ENCODE results near the gene HDAC9.

Gene HDAC9

DNA sequence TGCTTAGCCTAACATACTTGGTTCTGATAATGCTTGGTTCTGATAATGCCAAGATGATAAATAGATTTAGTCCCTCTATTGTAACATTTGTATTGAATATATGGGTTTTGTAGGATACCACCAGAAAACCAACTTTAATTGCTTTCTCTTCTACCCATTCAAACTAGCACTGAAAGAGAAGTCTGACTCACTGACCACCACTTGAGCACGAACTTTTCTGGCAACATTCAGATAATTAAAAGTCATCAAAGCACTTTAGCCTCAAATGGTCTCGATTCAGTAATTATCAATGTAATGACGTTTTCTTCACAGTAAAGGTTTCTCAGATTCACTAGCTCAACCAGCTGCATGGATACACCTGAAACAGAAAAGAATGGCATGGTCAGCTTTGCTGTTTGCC, 63.0 kb downstream of the HDAC9 start:
- DNase-seq (ENCODE audit: low read depth), result no peak

DNA sequence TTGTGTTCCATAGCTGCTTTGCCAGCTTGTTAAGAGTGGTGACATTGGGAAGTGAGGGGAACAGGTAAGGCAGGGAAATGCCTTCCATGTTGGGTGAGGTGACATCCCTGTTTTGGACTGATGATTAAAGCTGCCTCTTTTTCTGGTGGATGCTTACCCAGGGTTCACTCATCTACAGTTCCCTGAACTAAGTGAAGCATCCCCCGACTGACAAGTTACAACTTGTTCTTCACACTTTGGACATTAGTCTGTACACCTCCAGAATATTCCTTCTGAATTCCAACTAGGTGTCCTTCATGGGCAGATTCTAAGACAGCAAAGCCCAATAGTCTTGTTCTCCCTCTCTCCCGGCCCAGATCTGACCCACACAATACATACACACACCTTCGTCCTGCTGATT, 63.4 kb downstream of the HDAC9 start:
- no peak for DNase-seq (ENCODE audit: low read depth)

DNA sequence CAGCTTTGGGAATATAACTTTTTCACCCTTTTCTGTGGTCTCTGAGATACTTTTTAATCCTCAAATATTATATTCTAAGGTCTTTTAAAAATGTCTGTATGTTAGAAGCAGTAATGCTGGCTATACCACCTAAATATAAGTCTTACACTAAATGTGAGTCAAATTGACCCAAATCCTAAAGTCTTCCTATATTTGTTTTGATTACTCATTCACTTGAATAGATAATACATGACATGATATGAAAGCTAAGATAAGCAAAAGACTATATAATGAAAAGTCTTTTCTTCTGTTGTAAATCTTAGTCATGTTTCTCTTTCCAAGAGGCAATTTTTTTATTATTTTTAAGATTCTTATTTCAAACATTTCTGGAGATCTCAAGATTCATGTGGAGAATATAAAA, 64.2 kb downstream of the HDAC9 start:
- no peak for DNase-seq (ENCODE audit: low read depth)

DNA sequence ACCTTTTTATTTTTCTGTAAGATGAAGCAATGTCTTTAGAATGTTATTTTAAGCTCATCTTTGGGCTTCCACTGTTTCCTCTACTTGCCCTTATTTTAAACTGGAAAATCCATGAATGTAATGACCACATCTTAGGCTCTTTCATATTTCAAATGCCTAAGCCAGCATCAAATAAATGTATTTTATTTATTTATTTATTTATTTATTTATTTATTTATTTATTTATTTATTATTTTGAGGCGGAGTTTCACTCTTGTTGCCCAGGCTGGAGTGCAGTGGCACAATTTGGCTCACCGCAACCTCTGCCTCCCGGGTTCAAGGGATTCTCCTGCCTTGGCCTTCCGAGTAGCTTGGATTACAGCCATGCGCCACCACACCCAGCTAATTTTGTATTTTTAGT, 69.2 kb downstream of the HDAC9 start:
- DNase-seq (ENCODE audit: low read depth), result no peak

DNA sequence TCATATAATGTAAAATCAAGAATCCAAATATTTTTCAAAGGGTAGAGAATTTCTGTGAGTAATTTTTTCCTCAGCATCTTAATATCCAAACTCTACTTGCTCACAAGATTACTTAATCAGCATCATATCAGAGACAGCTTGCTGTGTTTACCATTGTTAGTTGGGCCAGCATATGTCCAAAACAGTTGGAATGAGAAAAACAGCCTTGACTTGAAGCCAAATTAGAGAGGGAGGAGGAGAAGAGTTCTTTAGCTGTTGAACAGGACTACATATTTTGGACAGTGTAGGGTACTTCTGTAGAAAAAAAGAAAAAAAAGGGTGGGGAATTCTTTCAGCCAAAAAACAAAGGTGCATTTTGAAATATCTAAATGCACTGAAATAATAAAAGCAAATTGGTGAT, 69.8 kb downstream of the HDAC9 start:
- no peak for DNase-seq (ENCODE audit: low read depth)

DNA sequence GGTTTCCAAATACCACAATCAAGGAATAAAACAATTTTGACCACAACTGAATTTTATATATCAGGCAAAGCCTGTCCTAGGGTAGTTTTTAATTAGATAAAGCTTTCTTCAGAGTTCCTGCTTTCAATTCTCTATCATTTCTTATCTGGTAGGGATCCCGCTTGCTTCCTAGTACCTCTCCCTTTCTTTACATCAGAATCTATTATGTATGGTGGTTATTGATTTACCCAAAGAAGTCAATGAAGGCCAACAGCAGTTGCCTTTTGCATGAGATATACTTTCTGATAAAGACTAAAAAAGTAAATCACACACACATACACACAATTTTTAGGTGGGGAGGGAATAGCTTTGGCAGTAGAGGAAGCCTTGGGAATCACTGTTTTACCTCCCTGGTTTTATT, 70.7 kb downstream of the HDAC9 start:
- DNase-seq (ENCODE audit: low read depth), result no peak

DNA sequence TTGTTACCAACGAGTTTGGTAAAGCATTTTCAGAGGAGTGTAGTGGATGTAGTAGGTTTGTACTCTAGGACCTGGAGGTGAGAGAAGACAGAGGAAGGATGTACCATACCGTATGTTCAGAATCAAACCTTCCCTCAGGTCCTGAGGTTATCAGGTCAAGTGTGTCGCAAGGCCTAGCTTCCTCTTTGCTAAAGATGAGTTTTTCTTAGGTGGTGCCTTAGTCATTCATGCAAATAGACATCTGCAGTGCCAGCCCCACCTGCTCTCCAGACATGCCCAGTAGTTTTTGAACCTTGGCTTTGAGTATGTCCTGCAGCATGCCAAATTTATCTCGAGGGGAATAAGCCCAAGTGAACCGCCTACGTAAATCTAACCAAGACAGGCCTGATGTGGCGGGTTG, 71.3 kb downstream of the HDAC9 start:
- no peak for DNase-seq (ENCODE audit: low read depth)

DNA sequence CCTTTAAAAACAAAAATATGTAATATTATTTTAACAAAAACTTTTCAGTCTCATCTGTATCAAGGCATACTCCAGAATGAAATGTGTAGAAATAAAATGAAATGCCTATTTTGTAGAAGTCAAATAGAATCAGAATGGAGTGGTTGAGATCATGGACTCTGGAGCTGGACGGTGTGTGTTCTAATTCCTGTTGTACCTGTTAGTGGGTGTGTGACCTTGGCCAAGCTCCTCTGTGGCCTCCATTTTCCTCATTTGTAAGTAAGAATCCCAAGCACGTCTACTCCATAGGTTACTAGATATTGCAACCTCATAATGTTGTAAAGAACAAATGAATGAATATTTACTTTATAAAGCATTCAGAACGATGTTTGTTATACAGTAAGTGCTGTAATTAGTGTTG, 74.9 kb downstream of the HDAC9 start:
- DNase-seq (ENCODE audit: low read depth), result no peak

DNA sequence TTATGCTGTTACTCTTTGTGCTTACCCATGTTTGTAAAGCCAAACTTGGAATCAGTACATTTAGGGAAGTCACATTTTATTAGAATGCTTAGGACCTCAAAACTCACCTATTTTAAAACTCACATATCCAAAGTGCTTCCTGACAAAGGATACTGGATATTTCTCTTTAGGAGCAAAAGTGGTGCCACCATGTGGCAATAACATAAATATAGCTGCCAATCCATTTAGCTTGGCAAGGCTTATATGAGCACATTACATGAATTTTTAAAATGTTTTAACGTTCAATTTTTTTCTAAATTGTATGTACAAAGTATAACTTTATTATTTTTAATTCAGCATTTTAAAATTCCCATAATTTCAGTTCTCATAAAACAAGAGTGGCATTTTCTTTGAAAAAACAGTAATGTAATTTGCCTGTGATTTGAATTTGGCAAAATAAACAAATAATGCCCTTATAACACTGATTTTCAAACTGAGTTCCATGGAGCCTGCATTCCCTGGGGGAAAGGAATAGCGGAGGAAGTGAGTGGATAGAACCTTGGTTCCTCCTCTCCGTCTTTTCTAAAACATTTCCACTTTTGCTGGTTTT, 75.4 kb downstream of the HDAC9 start:
- DNase-seq (ENCODE audit: low read depth), result no peak

DNA sequence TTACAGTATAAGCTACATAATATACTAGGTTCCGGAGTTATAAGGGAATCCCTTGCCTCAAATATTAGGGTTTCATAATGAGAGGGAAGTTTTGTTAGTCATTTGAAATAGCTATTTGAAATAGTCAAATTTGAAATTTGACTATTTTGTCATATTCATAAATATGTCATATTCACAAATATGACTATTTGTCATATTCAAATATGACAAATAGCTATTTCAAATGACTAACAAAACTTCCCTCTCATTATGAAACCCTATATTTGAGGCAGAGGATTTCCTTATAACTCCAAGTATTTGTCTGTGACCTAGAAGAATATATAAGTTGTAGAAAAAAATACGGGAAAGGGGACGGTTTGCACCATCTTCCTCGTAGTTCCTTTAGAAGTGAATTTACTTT, 76.6 kb downstream of the HDAC9 start:
- no peak for DNase-seq (ENCODE audit: low read depth)

DNA sequence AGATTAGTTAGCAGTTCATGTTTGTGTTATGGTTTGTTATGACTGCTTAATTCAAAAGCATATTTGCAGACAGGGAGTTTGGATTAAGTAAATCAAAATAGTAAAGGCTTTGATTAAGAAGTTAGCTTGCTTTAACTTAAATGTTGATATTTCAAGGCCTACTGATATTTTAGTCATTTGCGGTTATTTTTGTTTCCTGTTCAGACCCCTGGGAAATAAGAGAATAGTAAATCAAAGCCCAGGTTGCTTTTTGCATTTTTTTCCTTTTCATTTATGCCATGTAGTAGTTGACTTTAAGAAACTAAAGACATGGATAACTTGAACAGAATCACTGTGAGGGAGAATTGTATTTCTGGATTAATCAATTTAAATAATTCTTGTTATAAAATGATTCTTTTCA, 77.3 kb downstream of the HDAC9 start:
- DNase-seq (ENCODE audit: low read depth), result no peak

DNA sequence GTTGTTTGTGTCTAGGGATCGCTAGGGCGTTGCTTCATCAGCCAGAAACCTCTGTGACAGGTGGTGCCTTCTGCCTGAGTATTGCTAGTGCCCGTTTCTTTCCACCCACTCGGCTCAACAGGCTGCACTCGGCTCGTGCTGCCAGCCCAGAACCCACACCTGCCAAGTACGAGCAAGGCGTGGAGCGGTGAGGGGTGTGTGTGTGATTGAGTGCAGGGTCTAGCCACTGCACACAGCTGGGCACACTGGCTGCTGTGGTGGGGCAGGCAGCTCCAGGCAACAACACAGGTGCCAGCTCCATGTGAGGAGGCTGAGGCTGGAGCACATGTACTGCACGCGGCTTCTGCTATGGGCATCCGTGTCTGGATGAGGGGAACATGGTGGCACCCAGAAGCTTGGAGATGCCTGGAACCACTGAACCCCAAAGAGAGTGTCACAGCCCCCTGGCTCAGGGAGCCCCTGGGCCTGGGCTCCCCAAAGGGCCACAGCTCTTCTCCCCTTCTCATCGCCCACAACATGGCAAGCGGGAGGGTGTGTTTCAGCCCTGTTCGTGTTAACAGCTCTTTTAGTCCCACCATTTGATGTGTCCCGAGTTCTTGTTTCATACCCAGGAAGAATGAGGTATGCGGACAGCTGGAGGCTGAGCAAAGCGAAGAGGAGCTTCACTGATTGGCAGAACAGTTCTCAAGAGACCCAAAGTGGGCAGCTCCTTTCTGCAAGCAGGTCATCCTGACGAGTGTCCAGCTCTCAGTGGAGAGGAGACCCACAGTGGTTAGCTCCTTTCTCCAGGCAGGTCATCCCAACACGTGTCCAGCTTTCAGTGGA, 78.1 kb downstream of the HDAC9 start:
- no peak for DNase-seq (ENCODE audit: low read depth)

DNA sequence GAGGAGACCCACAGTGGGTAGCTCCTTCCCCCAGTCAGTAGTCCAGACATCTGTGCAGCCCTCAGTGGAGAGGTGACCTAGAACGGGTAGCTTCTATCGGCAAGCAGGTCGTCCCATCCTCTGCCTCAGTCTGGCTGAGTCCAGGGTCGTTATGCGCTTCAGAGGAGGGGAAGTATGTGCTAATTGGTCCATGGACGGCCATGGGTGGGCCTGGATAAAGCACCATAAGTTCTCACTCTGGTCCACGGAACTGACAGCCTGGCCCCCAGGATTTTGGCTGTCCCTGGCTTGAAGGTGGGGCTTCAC, 78.6 kb downstream of the HDAC9 start:
- no peak for DNase-seq (ENCODE audit: low read depth)

DNA sequence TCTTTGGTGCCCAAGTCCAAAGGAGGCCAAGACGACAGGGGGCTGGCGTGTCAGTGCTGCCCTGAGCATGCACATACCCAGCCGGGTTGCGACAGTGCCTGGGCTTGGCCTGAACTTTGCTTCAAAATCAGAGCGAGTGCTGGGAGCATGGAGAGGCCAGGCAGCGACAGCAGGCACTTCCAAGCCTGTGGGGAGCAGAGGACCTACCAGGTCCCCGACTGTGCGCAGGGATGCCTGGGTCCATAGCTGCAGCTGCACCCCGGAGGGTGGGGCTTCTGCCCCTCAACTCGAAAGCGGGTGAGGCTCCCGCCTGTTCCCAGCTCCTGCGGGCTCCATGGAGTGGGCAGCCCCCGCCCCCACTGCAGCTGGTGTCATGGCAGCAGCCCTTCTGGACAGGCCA, 79.1 kb downstream of the HDAC9 start:
- no peak for DNase-seq (ENCODE audit: low read depth)

DNA sequence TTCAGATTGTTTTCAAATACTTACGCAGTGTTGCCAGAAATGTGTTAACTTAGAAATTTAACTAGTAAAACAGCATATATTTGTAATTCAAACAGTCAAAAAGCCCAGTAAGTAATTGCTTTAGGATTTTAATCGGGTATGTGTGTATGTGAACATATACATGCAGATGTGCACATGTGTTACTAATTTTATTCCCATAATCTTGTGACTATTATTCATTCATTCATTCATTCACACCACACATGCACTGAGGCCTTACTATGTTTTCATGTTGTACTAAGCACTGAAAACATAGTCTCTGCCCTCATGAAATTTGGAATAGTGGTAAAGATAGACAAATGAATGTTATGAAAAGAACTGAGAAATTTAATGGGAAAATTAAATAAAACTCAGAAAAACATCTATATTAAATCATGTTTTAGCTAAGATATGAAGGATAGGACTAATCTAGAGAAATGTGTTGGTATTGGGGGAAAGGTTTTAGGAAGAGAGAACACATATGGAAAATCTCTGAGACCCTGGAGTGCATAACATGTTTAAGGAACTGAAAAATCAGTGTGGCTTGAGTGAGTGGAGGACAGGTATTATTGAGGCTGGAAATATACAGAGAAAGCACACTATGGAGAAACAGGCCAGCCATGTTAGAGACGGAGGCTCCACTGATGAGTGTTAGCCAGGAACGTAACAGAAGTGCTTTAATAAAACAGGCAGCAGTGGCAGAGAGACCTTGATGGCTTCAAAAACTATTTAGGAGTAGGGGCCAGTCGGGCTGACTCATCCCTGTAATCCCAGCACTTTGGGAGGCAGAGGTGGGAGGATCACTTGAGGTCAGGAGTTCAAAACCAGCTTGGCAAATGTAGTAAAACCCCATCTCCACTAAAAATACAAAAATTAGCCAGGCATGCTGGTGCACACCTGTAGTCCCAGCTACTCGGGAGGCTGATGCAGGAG, 80.3 kb downstream of the HDAC9 start:
- no peak for DNase-seq (ENCODE audit: low read depth)

DNA sequence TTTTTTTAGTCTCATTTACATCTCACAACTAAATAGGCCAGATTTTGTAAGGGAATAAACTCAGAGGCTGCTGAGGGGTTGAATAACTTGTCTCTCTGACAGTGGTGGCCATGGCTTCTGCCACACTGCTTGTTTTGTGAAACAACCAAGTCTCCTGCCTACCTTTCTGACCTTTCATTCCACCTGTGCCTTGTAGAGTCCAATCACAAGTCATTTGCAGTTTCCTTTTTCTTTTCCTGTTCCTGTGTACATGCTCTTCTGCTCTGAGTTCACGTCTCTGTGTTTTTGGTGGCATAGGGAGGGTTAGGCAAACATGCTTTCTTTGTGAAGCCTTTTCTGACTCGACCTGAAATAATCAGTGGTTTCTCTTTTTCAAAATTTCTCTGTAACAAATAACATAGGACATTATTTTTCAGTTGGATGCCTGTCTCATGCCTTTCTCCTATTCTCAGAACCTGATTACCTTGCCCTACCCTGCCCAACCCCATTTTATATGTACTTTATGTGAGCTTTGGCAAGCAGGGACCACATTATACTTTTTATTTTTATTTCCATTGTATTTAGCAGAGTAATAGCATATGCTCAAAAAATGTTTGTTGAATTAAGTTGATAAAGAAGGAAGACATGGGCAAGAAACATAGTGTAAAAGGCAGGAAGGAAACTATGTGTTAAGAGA, 81.7 kb downstream of the HDAC9 start:
- no peak for DNase-seq (ENCODE audit: low read depth)

DNA sequence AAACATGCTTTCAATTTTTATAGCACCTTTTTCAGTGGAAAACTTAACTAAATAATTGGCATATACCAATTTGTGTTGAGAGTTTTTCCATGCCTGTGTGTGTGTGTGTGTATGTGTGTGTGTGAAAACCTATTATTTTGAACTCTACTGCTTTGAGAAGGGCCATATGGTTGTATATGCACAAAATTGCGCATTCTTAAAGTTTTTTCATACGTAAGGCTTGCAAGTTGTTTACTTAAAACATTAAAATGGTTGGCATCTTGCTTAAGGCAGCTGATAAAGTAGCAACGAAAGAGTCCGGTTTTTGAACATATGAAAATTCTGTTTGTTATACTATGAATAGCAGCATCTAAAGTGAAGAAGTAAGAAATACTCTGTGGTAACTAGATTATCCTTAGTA, 84.1 kb downstream of the HDAC9 start:
- DNase-seq (ENCODE audit: low read depth), result no peak

DNA sequence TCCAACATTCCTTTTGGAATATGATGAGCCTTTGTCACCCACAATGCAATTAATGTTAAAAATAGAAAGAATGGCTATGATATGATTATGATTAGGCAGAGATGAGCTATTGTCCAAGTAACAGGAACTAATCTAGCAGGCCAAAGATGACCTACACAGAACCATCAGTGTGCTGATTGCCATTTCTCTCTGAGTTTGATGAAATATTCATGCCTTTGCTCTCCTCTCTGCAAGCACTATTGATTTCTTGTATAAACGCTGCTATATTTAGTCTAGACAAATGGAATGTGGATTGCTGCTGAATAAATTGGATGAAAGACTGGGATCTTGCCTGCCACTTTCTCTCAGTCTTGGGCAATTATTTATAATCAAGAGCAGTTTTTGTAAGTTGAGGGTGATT, 85.4 kb downstream of the HDAC9 start:
- no peak for DNase-seq (ENCODE audit: low read depth)

DNA sequence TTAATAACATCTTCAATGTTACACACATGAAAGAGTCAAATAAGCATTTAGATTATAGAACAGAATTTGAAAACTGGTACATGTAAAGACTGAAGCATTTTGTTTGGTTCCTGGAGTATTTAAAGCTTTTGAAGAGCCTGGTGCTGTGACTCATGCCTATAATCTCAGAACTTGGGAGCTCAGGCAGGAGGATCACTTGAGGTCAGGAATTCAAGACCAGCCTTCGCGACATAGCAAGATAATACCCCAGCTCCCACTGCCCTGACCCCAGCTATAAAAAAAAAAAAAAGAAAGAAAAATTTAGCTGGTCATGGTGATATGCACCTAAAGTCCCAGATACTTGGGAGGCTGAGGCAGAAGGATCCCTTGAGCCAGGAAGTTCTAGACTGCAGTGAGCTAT, 87.8 kb downstream of the HDAC9 start:
- no peak for DNase-seq (ENCODE audit: low read depth)

DNA sequence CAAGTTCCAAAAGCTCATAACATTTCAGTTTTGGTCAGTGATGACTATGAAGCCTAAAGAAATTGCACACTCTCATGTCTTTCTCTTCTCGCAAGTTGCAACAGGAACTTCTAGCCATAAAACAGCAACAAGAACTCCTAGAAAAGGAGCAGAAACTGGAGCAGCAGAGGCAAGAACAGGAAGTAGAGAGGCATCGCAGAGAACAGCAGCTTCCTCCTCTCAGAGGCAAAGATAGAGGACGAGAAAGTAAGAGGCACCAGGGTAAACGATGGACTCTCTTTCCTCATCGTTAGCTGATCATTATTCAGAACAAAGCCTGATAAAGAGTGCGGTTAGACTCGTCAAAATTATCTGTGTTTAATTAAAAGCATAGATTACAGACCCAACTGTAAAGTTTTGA, 94.7 kb downstream of the HDAC9 start:
- DNase-seq (ENCODE audit: low read depth), result no peak

DNA sequence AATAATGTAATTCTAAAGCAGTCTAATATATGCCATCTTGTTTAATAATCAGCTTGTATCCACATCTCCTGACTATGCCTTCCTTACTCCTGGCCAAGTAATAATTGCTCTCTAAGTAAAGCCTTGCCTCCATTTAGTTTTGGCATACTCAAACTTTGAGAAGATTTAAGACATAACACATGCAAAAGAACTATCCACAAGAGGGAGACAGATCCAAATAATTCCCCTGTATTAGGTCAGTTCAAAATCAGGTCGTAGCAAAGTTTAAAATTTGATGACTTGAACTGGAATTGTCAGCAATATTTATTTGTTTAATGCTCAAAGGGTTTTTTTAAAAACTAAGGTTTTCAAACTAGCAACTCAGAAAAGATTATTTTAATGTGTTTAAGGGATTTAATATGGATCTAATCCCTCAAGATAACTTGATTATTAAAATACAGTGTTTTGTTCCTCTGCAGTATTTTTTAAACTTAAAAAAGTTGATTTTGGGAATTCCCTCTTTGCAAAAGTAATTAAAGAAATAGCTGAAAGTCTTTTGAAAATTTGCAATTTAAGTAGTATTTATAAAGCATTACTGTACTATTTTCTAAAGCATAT, 95.3 kb downstream of the HDAC9 start:
- DNase-seq (ENCODE audit: low read depth), result no peak

DNA sequence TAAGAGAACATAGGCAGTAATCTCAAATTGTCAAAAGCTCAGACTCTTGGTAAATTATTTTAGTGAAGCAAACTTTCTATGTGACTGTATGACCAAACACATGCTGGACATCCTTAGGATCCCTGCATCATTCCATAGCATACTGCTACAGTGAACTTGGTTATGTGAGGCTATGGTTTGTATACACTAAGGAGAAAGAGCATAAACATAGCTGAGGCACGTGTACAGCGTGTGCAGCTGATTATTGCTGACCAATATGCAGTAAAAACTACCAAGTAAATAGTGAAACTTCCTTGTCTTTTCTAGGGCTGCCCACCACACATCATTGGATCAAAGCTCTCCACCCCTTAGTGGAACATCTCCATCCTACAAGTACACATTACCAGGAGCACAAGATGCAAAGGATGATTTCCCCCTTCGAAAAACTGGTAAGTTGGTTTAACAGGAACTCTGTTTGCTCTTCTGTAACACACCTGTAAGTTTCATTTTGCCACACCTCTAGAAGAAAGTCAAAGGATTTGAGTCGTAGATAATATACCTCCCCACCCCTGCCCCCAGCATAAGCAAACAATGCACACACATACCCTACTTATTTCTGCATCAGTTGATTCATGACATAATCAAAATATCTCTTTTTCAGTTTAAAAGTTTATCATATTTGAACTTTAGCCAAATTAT, 98.2 kb downstream of the HDAC9 start:
- DNase-seq (ENCODE audit: low read depth), result no peak

All from GM04503 (cell line).